CD14-positive monocyte (primary cell): ENCODE results near the gene UGT2A3. TPM values are rescaled to one million over a fixed set of nuclear protein-coding genes. Genes with fewer than 3 reads are reported as not detected.

Experiments
- DNase-seq, 3 donors: peaks; one replicate each; pipeline ENCODE4 v3.0.0-alpha.2; 2011 to 2022
- H2AFZ ChIP-seq: 2 replicates; pipeline ENCODE4 v1.6.0; 2012; ENCODE audit warnings: mild to moderate bottlenecking, low read depth, low read length, inconsistent platforms; ENCODE audit not compliant: insufficient read depth, poor library complexity, severe bottlenecking
- H3K27ac ChIP-seq, 2 donors: 1 replicate in 1 of 2; 2 replicates in 1 of 2; pipeline ENCODE4 v1.5.1; 2012 to 2013; ENCODE audit warnings: low read length in 2 of 2, control low read depth in 1 of 2, inconsistent platforms in 1 of 2, low read depth in 1 of 2, mild to moderate bottlenecking in 1 of 2
- H3K27me3 ChIP-seq, 2 donors: one replicate each; pipeline versions ENCODE4 v1.6.0 to v1.6.1; 2011 to 2013; ENCODE audit warnings: low read length in 2 of 2; ENCODE audit not compliant: control insufficient read depth in 2 of 2, insufficient read depth in 2 of 2
- H3K36me3 ChIP-seq, 2 donors: replicated peaks in 1 of 2; 1 replicate in 1 of 2; 2 replicates in 1 of 2; pipeline versions ENCODE4 v1.5.1 to v1.6.1; 2012 to 2013; ENCODE audit warnings: low read length in 2 of 2, control low read depth in 1 of 2, inconsistent platforms in 1 of 2, mild to moderate bottlenecking in 1 of 2; ENCODE audit not compliant: insufficient read depth in 2 of 2, control insufficient read depth in 1 of 2
- H3K4me1 ChIP-seq, 2 donors: 1 replicate in 1 of 2; 2 replicates in 1 of 2; pipeline versions ENCODE4 v1.5.1 to v1.6.1; 2012 to 2013; ENCODE audit warnings: low read length in 2 of 2, control low read depth in 1 of 2, inconsistent platforms in 1 of 2, mild to moderate bottlenecking in 1 of 2, moderate library complexity in 1 of 2; ENCODE audit not compliant: insufficient read depth in 2 of 2, control insufficient read depth in 1 of 2
- H3K4me2 ChIP-seq: replicated peaks from 2 replicates; pipeline ENCODE3; 2012; ENCODE audit warnings: low read length, moderate library complexity, mild to moderate bottlenecking; ENCODE audit not compliant: poor library complexity, severe bottlenecking; ENCODE audit errors: extremely low read depth
- H3K4me3 ChIP-seq, 3 experiments: fragments of 200-600 bp in 1 of 3; sonication (generic) in 1 of 3; replicated peaks in 1 of 3; 1 replicate in 2 of 3; 2 replicates in 1 of 3; pipeline ENCODE4 v1.5.1; 2011 to 2013; ENCODE audit warnings: low read length in 3 of 3, mild to moderate bottlenecking in 3 of 3, control low read depth in 2 of 3, low read depth in 2 of 3, inconsistent platforms in 1 of 3, moderate library complexity in 1 of 3
- H3K79me2 ChIP-seq: 2 replicates; pipeline ENCODE4 v1.6.0; 2012; ENCODE audit warnings: mild to moderate bottlenecking, control low read depth, inconsistent platforms, low read length, moderate library complexity; ENCODE audit not compliant: insufficient read depth
- H3K9ac ChIP-seq: 2 replicates; pipeline ENCODE4 v1.6.0; 2017; ENCODE audit warnings: low read length, mild to moderate bottlenecking; ENCODE audit not compliant: insufficient read depth, poor library complexity, severe bottlenecking
- H3K9me3 ChIP-seq, 2 donors: replicated peaks in 1 of 2; 1 replicate in 1 of 2; 2 replicates in 1 of 2; pipeline versions ENCODE4 v1.5.1 to v1.6.1; 2012 to 2013; ENCODE audit warnings: low read length in 2 of 2, control low read depth in 1 of 2; ENCODE audit not compliant: control insufficient read depth in 1 of 2, insufficient read depth in 1 of 2
- H4K20me1 ChIP-seq: 2 replicates; pipeline ENCODE4 v1.6.0; 2012; ENCODE audit warnings: mild to moderate bottlenecking, low read length, control low read depth, moderate library complexity; ENCODE audit not compliant: insufficient read depth
- H3K27ac Mint-ChIP-seq, 7 donors: one replicate each; pipeline ENCODE4 v1.8.0; 2020; ENCODE audit warnings: mild to moderate bottlenecking in 7 of 7, mixed read lengths in 7 of 7, moderate library complexity in 6 of 7, inconsistent platforms in 2 of 7
- H3K27me3 Mint-ChIP-seq, 3 donors: one replicate each; pipeline ENCODE4 v1.8.0; 2021 to 2022; ENCODE audit warnings: low read depth in 3 of 3, mild to moderate bottlenecking in 3 of 3, mixed read lengths in 3 of 3, moderate library complexity in 3 of 3, inconsistent platforms in 1 of 3
- H3K36me3 Mint-ChIP-seq, 2 donors: one replicate each; pipeline ENCODE4 v1.8.0; 2020; ENCODE audit warnings: mixed read lengths in 2 of 2, inconsistent platforms in 1 of 2, mild to moderate bottlenecking in 1 of 2
- H3K4me1 Mint-ChIP-seq: one replicate; pipeline ENCODE4 v1.8.0; 2020; ENCODE audit warnings: mild to moderate bottlenecking, mixed read lengths
- H3K4me3 Mint-ChIP-seq, 2 donors: one replicate each; pipeline ENCODE4 v1.8.0; 2020; ENCODE audit warnings: mild to moderate bottlenecking in 2 of 2, mixed read lengths in 2 of 2, moderate library complexity in 1 of 2
- H3K9me3 Mint-ChIP-seq, 7 donors: one replicate each; pipeline ENCODE4 v1.8.0; 2020 to 2022; ENCODE audit warnings: mixed read lengths in 7 of 7, mild to moderate bottlenecking in 6 of 7, moderate library complexity in 6 of 7, inconsistent platforms in 2 of 7
- CTCF ChIP-seq: fragments of 200-600 bp; IDR thresholded peaks from one replicate; pipeline ENCODE4 v1.8.0; 2022; ENCODE audit warnings: antibody characterized with exemption, mild to moderate bottlenecking
- WGBS: methylation state at CpG from one replicate; pipeline ENCODE4 v1.1.5; 2013; ENCODE audit warnings: missing lambda C conversion rate; ENCODE audit not compliant: insufficient coverage; 5-methylcytosine and 5-hydroxymethylcytosine counted together
- intact Hi-C, 2 donors: fragments of 100-400 bp; cut with micrococcal nuclease; formaldehyde crosslinking; loops; one replicate each; pipeline versions ENCODE4 v1.15.0 to v1.15.1; 2023
- polyA minus RNA-seq: library from RNA; depleted of rRNA, polyadenylated mRNA; stranded (reverse); fragments of >200 nt; gene quantifications from 2 replicates; pipeline ENCODE4 v1.2.3, GENCODE V29; 2012
- polyA plus RNA-seq, 3 donors: library from polyadenylated mRNA; depleted of rRNA in 1 of 3; unstranded in 2 of 3; stranded (reverse) in 1 of 3; fragments of 300-500 nt in 2 of 3; fragments of >200 nt in 1 of 3; fragmentation: Illumina TruSeq in 2 of 3; gene quantifications; 1 replicate in 2 of 3; 2 replicates in 1 of 3; pipeline ENCODE4 v1.2.3, GENCODE V29; 2012 to 2021
- total RNA-seq, 12 experiments: library from RNA in 1 of 12; stranded (reverse) in 1 of 12; fragments of 120-200 nt in 1 of 12; gene quantifications; one replicate each; pipeline ENCODE4 v1.2.4 and lab custom pipeline; 2013 to 2026; ENCODE audit warnings: mixed read lengths in 6 of 12, inconsistent platforms in 1 of 12

UGT2A3 gene
- not detected for total RNA-seq (2013)
- polyA plus RNA-seq (not detected), polyA minus RNA-seq (not detected in 2 replicates), total RNA-seq (lab: John Stamatoyannopoulos, UW) (0 to 0.46 (median 0) reads per million in 11 experiments)

GRCh38 chr4:68951078-68951805, at the start of gene UGT2A3:
Gene UGT2A3, minus strand, starts transcription at chr4:68951804. Its CDS starts 44 bp downstream, at chr4:68951760.
- H3K4me3 ChIP-seq = no peak within 1 kb of the TSS
- no peaks in the 10 kb centered on the region for H3K36me3 Mint-ChIP-seq
- intact Hi-C loops = no loop called here
- WGBS = 79% methylated on average over 4 of the region's 5 CpGs
- H3K9me3 ChIP-seq = no peaks in the 10 kb centered on the region
- no peak within 1 kb of the TSS for H3K4me3 Mint-ChIP-seq
- no peaks in the 10 kb centered on the region for H3K4me1 Mint-ChIP-seq
- no peaks in the 10 kb centered on the region for H3K36me3 ChIP-seq
- H3K27ac Mint-ChIP-seq = no peak within 1 kb of the TSS
- no peak within 1 kb of the TSS for H3K4me2 ChIP-seq
- no peak for TF ChIP-seq CTCF
- H4K20me1 ChIP-seq = no peaks in the 10 kb centered on the region
- DNase-seq = no peak
- H3K9me3 Mint-ChIP-seq = no peaks in the 10 kb centered on the region
- no peaks in the 10 kb centered on the region for H3K79me2 ChIP-seq
- no peaks in the 10 kb centered on the region for H3K27me3 ChIP-seq
- no peaks in the 10 kb centered on the region for H3K4me1 ChIP-seq
- H3K9ac ChIP-seq = no peak within 1 kb of the TSS
- peaks cover 0 to 7% (median 2%) of the 10 kb centered on the region in 3 donors for H3K27me3 Mint-ChIP-seq
- no peak within 1 kb of the TSS for H3K27ac ChIP-seq
- H2AFZ ChIP-seq = no peak within 1 kb of the TSS

GRCh38 chr4:68997040-68997439, 45.4 kb upstream of the UGT2A3 start:
- no peak overlapping the region for H3K4me3 Mint-ChIP-seq
- WGBS = 81% methylated on average over 2 of the region's 3 CpGs

More at GRCh38 chr4:68997040-68997439, 45.4 kb upstream of the UGT2A3 start:
- Mint-ChIP-seq H3K9me3 (peaks cover 0 to 5% (median 0%) of the 10 kb centered on the region in 7 donors), H3K27me3 (no peaks in the 10 kb centered on the region), H3K27ac (no peak overlapping the region), H3K36me3 (no peaks in the 10 kb centered on the region), H3K4me1 (no peaks in the 10 kb centered on the region)
- DNase-seq = no peak
- no peaks in the 10 kb centered on the region for H3K27me3 ChIP-seq
- TF ChIP-seq CTCF = no peak
- H3K4me2 ChIP-seq = no peak overlapping the region
- intact Hi-C loops = no loop called here
- H4K20me1 ChIP-seq = no peaks in the 10 kb centered on the region
- H3K79me2 ChIP-seq = no peaks in the 10 kb centered on the region
- no peak overlapping the region for H2AFZ ChIP-seq
- no peak overlapping the region for H3K9ac ChIP-seq
- H3K4me1 ChIP-seq = no peaks in the 10 kb centered on the region
- H3K4me3 ChIP-seq = no peak overlapping the region
- no peak overlapping the region for H3K27ac ChIP-seq
- no peaks in the 10 kb centered on the region for H3K36me3 ChIP-seq
- H3K9me3 ChIP-seq = peaks cover 0 to 5% of the 10 kb centered on the region in 2 donors
